OCI-LY7 (cell line): ENCODE measurements around the gene KIAA1217. TPM values are rescaled to one million over a fixed set of nuclear protein-coding genes. Genes with fewer than 3 reads are reported as not detected.
"Not testable (repeated sequence)": the region's sequence is repeated elsewhere in the genome, so short reads cannot be mapped to it uniquely, and the experiment has no call there.

Experiments
- BruUV-seq: library from RNA; stranded (reverse); fragments of 400-500 nt; replicated peaks from 2 replicates; lab custom pipeline; 2021; lab: Mats Ljungman, UMichigan
- CTCF ChIA-PET: fragments of 300-600 bp; sonication (Branson Sonifier 250); formaldehyde crosslinking; loops from one replicate; lab custom pipeline; 2022; ENCODE audit warnings: antibody characterized with exemption; ENCODE audit not compliant: unreplicated experiment; lab: Charles Lee
- POLR2A ChIA-PET: fragments of 300-600 bp; sonication (Branson Sonifier 250); formaldehyde crosslinking; loops from one replicate; lab custom pipeline; 2022; ENCODE audit warnings: antibody characterized with exemption; lab: Charles Lee
- DNase-seq: peaks from one replicate; pipeline ENCODE4 v3.0.0-alpha.2; 2015; ENCODE audit warnings: low spot score
- H2AFZ ChIP-seq: fragments of 200-600 bp; sonication (generic), shearing (Covaris generic); 2 replicates; pipeline ENCODE4 v1.6.1; 2014; ENCODE audit warnings: mild to moderate bottlenecking, antibody characterized with exemption, low read length, moderate library complexity
- H3K27ac ChIP-seq: fragments of 200-600 bp; sonication (generic); 2 replicates; pipeline ENCODE4 v1.5.1; 2014; ENCODE audit warnings: mixed run types, low read depth, mild to moderate bottlenecking, moderate library complexity, low read length, inconsistent platforms; ENCODE audit not compliant: poor library complexity, severe bottlenecking
- H3K36me3 ChIP-seq: fragments of 200-600 bp; sonication (generic); 2 replicates; pipeline ENCODE4 v1.6.1; 2014; ENCODE audit warnings: mild to moderate bottlenecking, antibody characterized with exemption, low read length, moderate library complexity, mixed read lengths; ENCODE audit not compliant: insufficient read depth
- H3K4me1 ChIP-seq: fragments of 200-600 bp; sonication (generic); 2 replicates; pipeline ENCODE4 v1.5.1; 2014; ENCODE audit warnings: mild to moderate bottlenecking, low read length; ENCODE audit not compliant: insufficient read depth, poor library complexity, severe bottlenecking
- H3K4me2 ChIP-seq: fragments of 200-600 bp; sonication (generic); 2 replicates; pipeline ENCODE4 v1.6.1; 2014; ENCODE audit warnings: mild to moderate bottlenecking, low read length
- H3K4me3 ChIP-seq: fragments of 200-600 bp; sonication (generic); 2 replicates; pipeline ENCODE4 v1.5.1; 2014; ENCODE audit warnings: mild to moderate bottlenecking, low read depth, low read length; ENCODE audit not compliant: poor library complexity, severe bottlenecking
- H3K79me2 ChIP-seq: fragments of 200-600 bp; sonication (generic); 2 replicates; pipeline ENCODE4 v1.6.1; 2016; ENCODE audit warnings: low read depth, mild to moderate bottlenecking, low read length, moderate library complexity, mixed read lengths; ENCODE audit not compliant: insufficient read depth
- H3K9me2 ChIP-seq: fragments of 200-600 bp; sonication (generic); 2 replicates; pipeline ENCODE4 v1.6.1; 2016; ENCODE audit warnings: mild to moderate bottlenecking, low read length, mixed read lengths; ENCODE audit not compliant: insufficient read depth
- H3K9me3 ChIP-seq: fragments of 200-600 bp; sonication (generic); 2 replicates; pipeline ENCODE4 v1.6.1; 2014; ENCODE audit warnings: mild to moderate bottlenecking, mixed run types, low read length, mixed read lengths
- H4K20me1 ChIP-seq: fragments of 200-600 bp; sonication (generic); 2 replicates; pipeline ENCODE4 v1.6.1; 2014; ENCODE audit warnings: mild to moderate bottlenecking, antibody characterized with exemption, low read length, moderate library complexity, mixed read lengths; ENCODE audit not compliant: insufficient read depth
- CTCF ChIP-seq: fragments of 200-600 bp; sonication (generic); conservative IDR thresholded peaks from 2 replicates; pipeline ENCODE4 v1.5.1; 2014; ENCODE audit warnings: mild to moderate bottlenecking, antibody characterized with exemption, low read length, moderate library complexity, mixed read lengths
- EZH2phosphoT487 ChIP-seq: fragments of 200-600 bp; sonication (generic); IDR thresholded peaks from 2 replicates; pipeline ENCODE4 v1.6.1; 2018; ENCODE audit warnings: low read depth, borderline replicate concordance, mild to moderate bottlenecking, mixed run types, antibody characterized with exemption, low read length, moderate library complexity, mixed read lengths
- intact Hi-C: fragments of 100-400 bp; cut with micrococcal nuclease; formaldehyde crosslinking; loops from one replicate; pipeline ENCODE4 v1.10.0; 2022; ENCODE audit not compliant: unreplicated experiment
- total RNA-seq, 2 experiments: library from RNA; depleted of rRNA in 1 of 2; stranded (reverse); fragments of >200 nt in 1 of 2; shearing (Covaris generic) in 1 of 2; gene quantifications; 2 replicates each; pipeline ENCODE4 v1.2.3, GENCODE V29; 2014 to 2022

Gene KIAA1217
- total RNA-seq, 2 experiments from 2014 or later: not detected

GRCh38 chr10:24333736-24334135 is 124.8 kb downstream of the KIAA1217 start:
- ChIA-PET CTCF (no interaction called here), POLR2A (no interaction called here)
- Histone ChIP-seq H3K27ac (no peak overlapping the region), H3K79me2 (no peaks in the 10 kb centered on the region), H3K4me2 (no peak overlapping the region), H3K9me3 (no peaks in the 10 kb centered on the region), H3K4me3 (no peak overlapping the region), H3K36me3 (no peaks in the 10 kb centered on the region), H2AFZ (no peak overlapping the region), H4K20me1 (no peaks in the 10 kb centered on the region), H3K9me2 (no peaks in the 10 kb centered on the region), H3K4me1 (no peaks in the 10 kb centered on the region)
- BruUV-seq: no TSS peak
- no peak for TF ChIP-seq CTCF
- TF ChIP-seq EZH2phosphoT487: no peak
- no peak for DNase-seq
- intact Hi-C loops: no loop called here

GRCh38 chr10:24334279-24334939 is 125.5 kb downstream of the KIAA1217 start:
- H4K20me1 ChIP-seq: no peaks in the 10 kb centered on the region
- TF ChIP-seq EZH2phosphoT487: no peak
- no peak for TF ChIP-seq CTCF
- H3K9me3 ChIP-seq: no peaks in the 10 kb centered on the region
- H3K4me1 ChIP-seq: no peaks in the 10 kb centered on the region
- H3K27ac ChIP-seq: no peak overlapping the region
- no TSS peak for BruUV-seq
- H3K9me2 ChIP-seq: no peaks in the 10 kb centered on the region
- no peak overlapping the region for H3K4me3 ChIP-seq
- no peak overlapping the region for H3K4me2 ChIP-seq
- no peaks in the 10 kb centered on the region for H3K36me3 ChIP-seq
- no peak for DNase-seq
- no peak overlapping the region for H2AFZ ChIP-seq
- intact Hi-C loops: no loop called here
- CTCF ChIA-PET: no interaction called here
- no peaks in the 10 kb centered on the region for H3K79me2 ChIP-seq
- POLR2A ChIA-PET: no interaction called here

- H4K20me1 ChIP-seq, BruUV-seq, H3K9me2 ChIP-seq, POLR2A ChIA-PET, H3K4me2 ChIP-seq, DNase-seq, H2AFZ ChIP-seq, H3K36me3 ChIP-seq, H3K9me3 ChIP-seq, H3K27ac ChIP-seq, CTCF ChIA-PET, H3K4me1 ChIP-seq, intact Hi-C loops, H3K79me2 ChIP-seq, H3K4me3 ChIP-seq: not testable (repeated sequence)
Observed at GRCh38 chr10:24337723-24338122, 128.8 kb downstream of the KIAA1217 start.
